A549 (cell line): ENCODE measurements around the gene ZNF282. TPM values are rescaled to one million over a fixed set of nuclear protein-coding genes. Genes with fewer than 3 reads are reported as not detected.
A peak's percentile ranks its signal among the peaks of the same experiment; 100 is the strongest.

Experiments used
- ATAC-seq, 2 experiments: fragments of 200-7000 bp in 1 of 2; fragments of >200 bp in 1 of 2; cut with Nextera tagmentation in 1 of 2; cut with Tn5 transposase in 1 of 2; 3 replicates each; pipeline versions ENCODE4 v1.8.0 to v1.9.1; 2018 to 2020; ENCODE audit warnings: mild to moderate bottlenecking in 1 of 2, moderate library complexity in 1 of 2
- CTCF ChIA-PET: fragments of 300-600 bp; sonication (Branson Sonifier 250); formaldehyde crosslinking; extraction: SDS; loops from one replicate; lab custom pipeline; 2021; ENCODE audit warnings: antibody characterized with exemption, inconsistent platforms; lab: Yijun Ruan, JAX
- POLR2A ChIA-PET: fragments of 350-600 bp; formaldehyde crosslinking; extraction: SDS; loops from one replicate; lab custom pipeline; 2021; ENCODE audit warnings: antibody characterized with exemption, inconsistent platforms; lab: Yijun Ruan, JAX
- DNase-seq, 2 experiments: peaks; one replicate each; pipeline versions ENCODE4 v3.0.0 to v3.0.0-alpha.2; 2011 to 2016; ENCODE audit warnings: low read depth in 1 of 2, low spot score in 1 of 2
- FAIRE-seq: peaks from 2 replicates; lab custom pipeline; 2011; peaks lifted over from hg19 to GRCh38; lab: Jason Lieb, UNC
- H3K27ac ChIP-seq, 2 experiments: fragments of >200 bp; sonication (Bioruptor Twin); formaldehyde crosslinking; 3 replicates each; pipeline ENCODE4 v1.5.1; 2016 to 2017
- H3K4me1 ChIP-seq: fragments of >200 bp; sonication (Bioruptor Twin); formaldehyde crosslinking; 3 replicates; pipeline ENCODE4 v1.6.1; 2016
- H3K4me2 ChIP-seq: fragments of >200 bp; sonication (Bioruptor Twin); formaldehyde crosslinking; 3 replicates; pipeline ENCODE4 v1.6.1; 2016
- H3K4me3 ChIP-seq: fragments of >200 bp; sonication (Bioruptor Twin); formaldehyde crosslinking; 3 replicates; pipeline ENCODE4 v1.5.1; 2016
- H3K9me3 ChIP-seq: fragments of >200 bp; sonication (Bioruptor Twin); formaldehyde crosslinking; 3 replicates; pipeline ENCODE4 v1.6.1; 2016
- ATOH8 ChIP-seq: fragments of 250-450 bp; sonication (Bioruptor Pico); IDR thresholded peaks from 2 replicates; pipeline ENCODE4 v1.5.0; 2020; ENCODE audit warnings: low read depth, mild to moderate bottlenecking, moderate library complexity
- CBX2 ChIP-seq: fragments of 200-600 bp; sonication (generic); IDR thresholded peaks from 2 replicates; pipeline ENCODE4 v1.6.1; 2016; ENCODE audit warnings: low read depth, mild to moderate bottlenecking, borderline replicate concordance
- CEBPB ChIP-seq, 2 experiments: fragments of >200 bp in 1 of 2; sonication (Bioruptor Twin) in 1 of 2; formaldehyde crosslinking in 1 of 2; IDR thresholded peaks; 2 replicates each; pipeline ENCODE4 v1.6.1; 2012 to 2016
- CTCF ChIP-seq: fragments of >200 bp; sonication (Bioruptor Twin); formaldehyde crosslinking; IDR thresholded peaks from 3 replicates; pipeline ENCODE4 v1.5.1; 2016
- EHF ChIP-seq: fragments of 250-450 bp; sonication (Bioruptor Pico); IDR thresholded peaks from 2 replicates; pipeline ENCODE4 v1.5.0; 2020; ENCODE audit warnings: mild to moderate bottlenecking
- EP300 ChIP-seq, 2 experiments: fragments of >200 bp; sonication (Bioruptor Twin); formaldehyde crosslinking; IDR thresholded peaks; 2 replicates in 1 of 2; 3 replicates in 1 of 2; pipeline ENCODE4 v1.6.1; 2016 to 2017
- ESRRA ChIP-seq: fragments of 150-350 bp; IDR thresholded peaks from 2 replicates; pipeline ENCODE4 v1.6.1; 2014; ENCODE audit warnings: mild to moderate bottlenecking, low read length, borderline replicate concordance
- FOSL2 ChIP-seq, 2 experiments: fragments of 450-650 bp in 1 of 2; fragments of >200 bp in 1 of 2; sonication (Bioruptor Twin) in 1 of 2; formaldehyde crosslinking; IDR thresholded peaks; 2 replicates each; pipeline versions ENCODE4 v1.5.0 to v1.6.1; 2016 to 2020; ENCODE audit warnings: mild to moderate bottlenecking in 1 of 2, moderate library complexity in 1 of 2
- GATA3 ChIP-seq: IDR thresholded peaks from 2 replicates; pipeline ENCODE4 v1.6.1; 2012; ENCODE audit warnings: borderline replicate concordance
- HOXA7 ChIP-seq: fragments of 250-450 bp; sonication (Bioruptor Pico); IDR thresholded peaks from 2 replicates; pipeline ENCODE4 v1.5.0; 2020; ENCODE audit warnings: mild to moderate bottlenecking, moderate library complexity
- JUN ChIP-seq, 2 experiments: fragments of >200 bp; sonication (Bioruptor Twin); formaldehyde crosslinking; IDR thresholded peaks; 2 replicates in 1 of 2; 3 replicates in 1 of 2; pipeline ENCODE4 v1.6.1; 2016 to 2017
- JUNB ChIP-seq: fragments of >200 bp; sonication (Bioruptor Twin); formaldehyde crosslinking; IDR thresholded peaks from 2 replicates; pipeline ENCODE4 v1.6.1; 2016
- NPAS2 ChIP-seq: fragments of 250-450 bp; sonication (Bioruptor Pico); IDR thresholded peaks from 2 replicates; pipeline ENCODE4 v1.8.0; 2022; ENCODE audit warnings: mild to moderate bottlenecking, moderate library complexity, borderline replicate concordance
- POLR2A ChIP-seq: IDR thresholded peaks from 2 replicates; pipeline ENCODE4 v1.6.1; 2012; ENCODE audit warnings: mild to moderate bottlenecking, low read length
- POLR2AphosphoS2 ChIP-seq: conservative IDR thresholded peaks from 2 replicates; pipeline ENCODE4 v1.6.1; 2012; ENCODE audit warnings: low read length, improper control_type of control experiment, inconsistent platforms
- RARB ChIP-seq: fragments of 250-450 bp; sonication (Bioruptor Pico); IDR thresholded peaks from 2 replicates; pipeline ENCODE4 v1.8.0; 2021; ENCODE audit warnings: mild to moderate bottlenecking, moderate library complexity
- RFX5 ChIP-seq: fragments of 450-650 bp; IDR thresholded peaks from 2 replicates; pipeline ENCODE4 v1.7.1; 2014; ENCODE audit warnings: antibody characterized with exemption, mild to moderate bottlenecking, moderate library complexity
- SMC3 ChIP-seq: fragments of >200 bp; sonication (Bioruptor Twin); formaldehyde crosslinking; IDR thresholded peaks from 3 replicates; pipeline ENCODE4 v1.6.1; 2018; ENCODE audit warnings: inconsistent platforms
- SREBF2 ChIP-seq: fragments of 450-650 bp; IDR thresholded peaks from 2 replicates; pipeline ENCODE4 v1.6.1; 2014; ENCODE audit warnings: mild to moderate bottlenecking, moderate library complexity
- TFCP2L1 ChIP-seq: fragments of 250-450 bp; sonication (Bioruptor Pico); IDR thresholded peaks from 2 replicates; pipeline ENCODE4 v1.5.0; 2021; ENCODE audit warnings: mild to moderate bottlenecking
- TP53 ChIP-seq: fragments of 250-450 bp; sonication (Bioruptor Pico); IDR thresholded peaks from 2 replicates; pipeline ENCODE4 v1.5.0; 2021; ENCODE audit warnings: mild to moderate bottlenecking, moderate library complexity
- ZC3H11A ChIP-seq: fragments of 450-650 bp; IDR thresholded peaks from 2 replicates; pipeline ENCODE4 v1.6.1; 2014; ENCODE audit warnings: antibody characterized with exemption, mild to moderate bottlenecking
- ZSCAN20 ChIP-seq: fragments of 250-450 bp; sonication (Bioruptor Pico); IDR thresholded peaks from 2 replicates; pipeline ENCODE4 v1.8.0; 2022; ENCODE audit warnings: mild to moderate bottlenecking, moderate library complexity
- WGBS: methylation state at CpG from one replicate; pipeline ENCODE4 v1.1.6; 2017; ENCODE audit errors: missing lambda C conversion rate; 5-methylcytosine and 5-hydroxymethylcytosine counted together
- polyA plus RNA-seq, 4 experiments: library from polyadenylated mRNA; depleted of rRNA in 3 of 4; stranded (reverse); fragments of >200 nt; fragmentation: RNase III in 1 of 4; extraction: RNeasy Plus Mini Kit Qiagen cat#74134 plus additional on column Dnase treatment in 1 of 4; gene quantifications; 2 replicates in 3 of 4; 3 replicates in 1 of 4; pipeline ENCODE4 v1.2.3, GENCODE V29; 2011 to 2017
- TF ChIP-seq, protein P1 (sequence below): IDR thresholded peaks from 2 replicates; pipeline ENCODE4 v1.6.1; 2012; ENCODE audit warnings: low read depth, borderline replicate concordance
- TF ChIP-seq, protein P2 (sequence below): IDR thresholded peaks from 2 replicates; pipeline ENCODE4 v1.6.1; 2012
- TF ChIP-seq, protein P3 (sequence below): fragments of 150-350 bp; IDR thresholded peaks from 2 replicates; pipeline ENCODE4 v1.6.1; 2014; ENCODE audit warnings: low read depth, mild to moderate bottlenecking, low read length

The ZNF282 gene
- polyA plus RNA-seq, 2 of the 4 experiments (the other 2 are of a cell fraction), result 11.9 to 18.4 TPM

DNA sequence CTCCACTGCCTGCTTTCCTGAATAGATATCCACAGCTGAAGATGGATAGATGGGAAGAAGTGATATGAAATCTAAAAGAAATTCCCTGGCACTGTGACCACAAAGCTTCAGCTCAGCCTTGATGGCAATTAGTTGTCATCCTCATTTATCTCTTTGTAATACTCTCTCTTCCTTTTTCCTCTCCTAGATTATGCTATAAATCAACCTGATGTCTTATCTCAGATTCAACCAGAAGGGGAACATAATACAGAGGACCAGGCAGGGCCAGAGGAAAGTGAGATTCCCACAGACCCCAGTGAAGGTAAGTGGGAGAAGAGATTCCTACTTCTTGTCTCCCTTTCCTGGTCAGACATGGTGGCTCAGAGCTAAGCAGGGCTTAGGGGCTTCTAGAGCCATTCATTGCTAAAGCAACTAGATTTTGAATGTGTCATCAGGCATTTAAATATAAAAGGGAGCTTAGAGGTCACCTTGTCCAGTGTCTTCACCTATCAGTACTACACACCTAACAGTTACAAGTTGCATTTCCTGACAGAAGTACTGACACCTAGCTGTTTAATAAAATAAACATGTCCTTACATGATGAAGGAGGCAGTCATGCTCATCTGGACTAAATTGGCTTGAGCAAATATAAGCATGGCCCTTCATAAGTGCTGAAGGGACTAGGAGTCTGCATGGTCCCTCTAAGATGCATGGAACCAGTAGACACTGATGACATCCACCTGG lies 28.6 kb upstream of the ZNF282 start:
- POLR2A ChIA-PET, result interaction anchor here (0.6 kb wide), 1 partner anchor 30 kb away, joined by 4 read pairs; no protein-coding TSS in a partner anchor
- peaks cover 6% of the 10 kb centered on the region for H3K4me1 ChIP-seq
- no peak for ATAC-seq
- TF ChIP-seq ZSCAN20 (no peak), EHF (CRISPR knock-in tag) (no peak), SMC3 (no peak), POLR2A (no peak), RFX5 (no peak)
- TF ChIP-seq, protein P1, sequence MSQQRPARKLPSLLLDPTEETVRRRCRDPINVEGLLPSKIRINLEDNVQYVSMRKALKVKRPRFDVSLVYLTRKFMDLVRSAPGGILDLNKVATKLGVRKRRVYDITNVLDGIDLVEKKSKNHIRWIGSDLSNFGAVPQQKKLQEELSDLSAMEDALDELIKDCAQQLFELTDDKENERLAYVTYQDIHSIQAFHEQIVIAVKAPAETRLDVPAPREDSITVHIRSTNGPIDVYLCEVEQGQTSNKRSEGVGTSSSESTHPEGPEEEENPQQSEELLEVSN, result no peak
- TF ChIP-seq, all 56 proteins: peak for 0
- CTCF ChIA-PET, result interaction anchor here (0.6 to 7.8 kb wide), 4 partner anchors 10 to 40 kb away, joined by 3 to 60 read pairs (median 5); partner anchors contain the start of genes ZNF398 and ZNF425
- FAIRE-seq (no peak), DNase-seq (no peak)
- H3K4me2 ChIP-seq, result no peak overlapping the region
- H3K4me3 ChIP-seq, result no peak overlapping the region
- H3K9me3 ChIP-seq, result no peaks in the 10 kb centered on the region
- H3K27ac ChIP-seq, result no peak overlapping the region

DNA sequence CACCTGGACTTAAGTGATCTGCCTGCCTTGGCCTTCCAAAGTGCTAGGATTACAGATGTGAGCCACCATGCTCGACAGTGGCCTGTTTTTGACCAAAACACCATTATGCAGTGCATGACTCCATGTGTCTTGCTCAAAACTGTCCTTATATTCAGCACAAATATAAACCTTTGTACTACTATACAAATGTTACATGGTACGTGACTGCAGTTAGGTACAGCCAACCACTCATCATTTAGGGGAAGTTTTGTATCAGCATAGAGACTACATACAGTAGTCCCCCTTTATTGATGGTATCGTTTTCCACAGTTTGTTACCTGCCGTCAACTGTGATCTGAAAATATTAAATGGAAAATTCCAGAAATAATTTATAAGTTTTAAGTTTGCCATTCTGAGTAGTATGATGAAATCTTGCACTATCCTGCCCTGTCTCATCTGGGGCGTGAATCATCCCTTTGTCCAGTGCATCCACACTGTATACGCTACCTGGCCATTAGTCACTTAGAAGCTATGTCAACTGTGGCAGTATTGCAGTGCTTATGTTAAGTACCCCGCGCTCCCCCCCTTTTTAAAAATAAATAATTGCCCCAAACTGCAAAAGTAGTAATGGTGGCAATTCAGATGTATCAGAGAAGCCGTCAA lies 23.3 kb upstream of the ZNF282 start:
- FAIRE-seq, result no peak
- peak; percentile 33 to 66 for DNase-seq
- H3K9me3 ChIP-seq, result no peaks in the 10 kb centered on the region
- POLR2A ChIA-PET, result interaction anchor here (0.7 kb wide), 1 partner anchor 25 kb away, joined by 3 read pairs; the partner anchor contains the start of gene ZNF398
- H3K4me3 ChIP-seq, result no peak overlapping the region
- peak overlapping the region; percentile 86 for H3K27ac ChIP-seq
- CTCF ChIA-PET, result no interaction called here
- WGBS, result 67% methylated on average over 9 of the region's 9 CpGs
- H3K4me2 ChIP-seq, result peak overlapping the region; percentile 43
- TF ChIP-seq FOSL2 (IDR thresholded peaks at IDR 0.05) (peak; percentile 64; the same call in 1 of the 2 replicates), FOSL2 (CRISPR knock-in tag; IDR thresholded peaks at IDR 0.05) (peak; percentile 59), JUNB (peak; percentile 39), CEBPB (IDR thresholded peaks at IDR 0.05) (peak; percentile 38 to 45; a peak in 3 of 4 replicates), TFCP2L1 (CRISPR knock-in tag) (no peak), EP300 (IDR thresholded peaks at IDR 0.05) (0 out of 5 replicates have a peak, but pooled peaks of 1 of the 2 experiments have one; percentile 21), RARB (CRISPR knock-in tag) (no peak), JUN (IDR thresholded peaks at IDR 0.05) (peak in 1 of 2 experiments; percentile 38; a peak in 1 of 5 replicates)
- TF ChIP-seq, protein P2, sequence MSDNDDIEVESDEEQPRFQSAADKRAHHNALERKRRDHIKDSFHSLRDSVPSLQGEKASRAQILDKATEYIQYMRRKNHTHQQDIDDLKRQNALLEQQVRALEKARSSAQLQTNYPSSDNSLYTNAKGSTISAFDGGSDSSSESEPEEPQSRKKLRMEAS, result 0 out of 2 replicates have a peak, but pooled peaks have one; percentile 16
- H3K4me1 ChIP-seq, result peaks cover 19% of the 10 kb centered on the region
- ATAC-seq, result peak; percentile 88 to 100

- CTCF ChIA-PET, result no interaction called here
- TF ChIP-seq HOXA7 (CRISPR knock-in tag) (no peak), ESRRA (no peak), GATA3 (no peak), ATOH8 (CRISPR knock-in tag) (no peak), ZSCAN20 (no peak), TP53 (CRISPR knock-in tag) (no peak), POLR2A (no peak), NPAS2 (CRISPR knock-in tag) (no peak), POLR2AphosphoS2 (no peak), ZC3H11A (no peak), CTCF (no peak), CBX2 (no peak), SREBF2 (no peak)
- TF ChIP-seq, protein P2, result no peak
- TF ChIP-seq, protein P3, sequence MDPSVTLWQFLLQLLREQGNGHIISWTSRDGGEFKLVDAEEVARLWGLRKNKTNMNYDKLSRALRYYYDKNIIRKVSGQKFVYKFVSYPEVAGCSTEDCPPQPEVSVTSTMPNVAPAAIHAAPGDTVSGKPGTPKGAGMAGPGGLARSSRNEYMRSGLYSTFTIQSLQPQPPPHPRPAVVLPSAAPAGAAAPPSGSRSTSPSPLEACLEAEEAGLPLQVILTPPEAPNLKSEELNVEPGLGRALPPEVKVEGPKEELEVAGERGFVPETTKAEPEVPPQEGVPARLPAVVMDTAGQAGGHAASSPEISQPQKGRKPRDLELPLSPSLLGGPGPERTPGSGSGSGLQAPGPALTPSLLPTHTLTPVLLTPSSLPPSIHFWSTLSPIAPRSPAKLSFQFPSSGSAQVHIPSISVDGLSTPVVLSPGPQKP, result no peak
- peak overlapping the region; percentile 86 for H3K27ac ChIP-seq
- H3K4me1 ChIP-seq, result peaks cover 19% of the 10 kb centered on the region
- POLR2A ChIA-PET, result interaction anchor here (0.7 kb wide), 1 partner anchor 25 kb away, joined by 3 read pairs; the partner anchor contains the start of gene ZNF398
- ATAC-seq, result no peak
- no peak for DNase-seq
- H3K4me3 ChIP-seq, result no peak overlapping the region
- no peak for FAIRE-seq
- no peaks in the 10 kb centered on the region for H3K9me3 ChIP-seq
- WGBS, result 88% methylated on average over 1 of the region's 1 CpG
- H3K4me2 ChIP-seq, result peak overlapping the region; percentile 43
Observed at GRCh38 chr7:149172534-149172920, 22.8 kb upstream of the ZNF282 start.
